Fibroblast of mammary gland (primary cell): Measurements from ENCODE around the gene LRRC45.
A peak's percentile ranks its signal among the peaks of the same experiment; 100 is the strongest.

Experiments used
- DNase-seq: peaks from one replicate; pipeline ENCODE4 v3.0.0-alpha.2; 2010; ENCODE audit warnings: low read depth
- H3K4me3 ChIP-seq: 2 replicates; pipeline ENCODE4 v1.5.1; 2011; ENCODE audit warnings: low read depth, mild to moderate bottlenecking, low read length, moderate library complexity; ENCODE audit not compliant: control insufficient read depth
- CTCF ChIP-seq: conservative IDR thresholded peaks from 2 replicates; pipeline ENCODE4 v1.5.1; 2011; ENCODE audit warnings: low read depth, low read length, inconsistent platforms; ENCODE audit not compliant: control insufficient read depth, insufficient read depth

The LRRC45 gene

DNA sequence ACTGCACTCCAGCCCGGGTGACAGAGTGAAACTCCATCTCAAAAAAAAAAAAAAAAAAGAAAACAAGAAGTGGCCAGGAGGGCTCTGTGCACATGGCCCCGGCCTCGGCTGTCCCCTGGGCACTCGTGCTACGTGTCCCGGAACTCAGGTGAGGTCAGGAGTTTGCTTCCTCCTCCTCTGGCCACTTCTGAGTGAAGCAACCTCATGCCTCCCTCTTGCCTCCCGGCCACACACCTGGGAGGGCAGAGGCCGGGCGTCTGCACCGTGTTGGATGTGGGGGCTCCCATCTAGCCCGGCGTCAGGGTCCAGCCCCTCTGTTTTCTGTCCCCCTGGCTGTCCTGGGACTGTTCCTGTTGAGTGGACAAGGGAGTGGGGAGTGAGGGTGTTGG, 23.5 kb upstream of the LRRC45 start:
- no peak for TF ChIP-seq CTCF
- H3K4me3 ChIP-seq = no peak overlapping the region
- DNase-seq = no peak

DNA sequence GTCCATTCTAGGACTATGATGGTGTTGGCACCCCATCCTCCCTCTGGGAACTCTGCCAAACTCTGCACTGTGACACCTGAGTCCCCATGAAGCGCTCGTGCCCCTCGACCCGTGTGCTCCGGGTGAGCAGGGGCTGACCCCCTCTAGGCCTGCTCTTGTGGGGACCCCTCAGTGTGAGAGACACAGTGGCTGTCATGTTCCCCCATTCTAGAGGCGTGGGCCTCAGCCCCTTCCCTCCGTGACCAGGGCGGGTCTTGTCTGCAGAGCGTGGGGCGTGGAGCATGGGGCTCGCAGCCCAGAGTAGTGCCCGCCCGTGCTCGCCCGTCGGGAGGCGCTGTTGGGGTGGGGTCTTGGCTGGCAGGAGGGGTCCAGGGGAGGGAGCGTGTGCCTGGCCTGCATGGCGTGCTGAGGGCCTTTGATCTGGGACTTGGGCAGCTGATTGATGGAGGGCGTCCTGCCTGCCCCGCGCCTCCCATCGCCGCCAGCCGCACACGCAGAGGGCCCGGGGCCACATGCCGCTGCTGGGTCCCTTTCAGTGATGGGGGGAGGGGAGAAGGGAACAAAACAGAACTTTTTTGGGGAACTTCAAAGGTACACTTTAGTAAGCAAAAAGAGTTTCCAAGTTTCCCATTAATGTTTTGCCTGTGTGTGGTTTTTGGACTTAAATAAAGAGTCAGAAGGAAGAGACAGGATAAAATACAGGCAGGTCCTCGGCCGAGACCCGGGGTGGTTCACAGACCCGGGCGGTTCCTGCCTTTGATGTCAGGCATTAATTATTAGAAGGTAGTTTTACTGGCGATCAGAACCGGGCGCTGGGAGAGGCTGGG, 22.9 kb upstream of the LRRC45 start:
- no peak overlapping the region for H3K4me3 ChIP-seq
- no peak for DNase-seq
- no peak for TF ChIP-seq CTCF

DNA sequence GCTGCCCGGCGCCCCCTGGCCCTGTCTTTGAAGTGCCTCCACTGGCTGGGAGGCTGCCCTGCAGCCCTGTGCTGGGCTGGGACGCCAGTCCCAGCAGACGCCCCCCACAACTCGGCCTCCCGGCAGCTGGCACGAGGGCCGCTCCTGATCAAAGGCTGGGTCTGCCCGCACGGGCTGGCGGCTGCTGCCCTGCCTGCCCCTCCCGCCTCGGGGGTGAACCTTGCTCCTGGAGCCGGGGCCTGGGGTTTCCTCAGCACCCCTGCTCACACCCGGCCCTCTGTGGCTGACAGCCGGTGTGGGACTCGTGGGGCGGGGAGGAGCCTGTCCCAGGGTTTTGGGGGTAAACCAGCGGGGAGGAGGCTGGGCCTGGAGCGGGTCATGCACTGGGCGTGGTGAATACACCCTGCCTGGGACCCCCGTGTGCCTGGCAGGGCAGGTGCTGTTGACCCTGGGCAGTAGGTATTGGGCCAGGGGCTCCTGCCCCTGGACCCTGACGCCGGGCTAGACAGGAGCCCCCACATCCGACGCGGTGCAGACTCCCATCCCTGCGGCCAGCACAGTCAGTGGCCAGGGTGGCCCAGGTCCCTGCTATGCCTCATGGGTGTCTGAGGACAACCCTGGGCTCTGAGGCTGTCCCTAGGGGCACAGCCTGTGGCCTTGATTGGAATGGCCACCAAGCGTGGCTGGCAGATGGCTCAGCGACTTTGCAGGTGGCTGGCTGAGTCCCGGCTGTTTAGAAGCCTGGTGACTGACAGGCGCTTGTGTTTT, 22.1 kb upstream of the LRRC45 start:
- TF ChIP-seq CTCF = no peak
- no peak for DNase-seq
- no peak overlapping the region for H3K4me3 ChIP-seq

DNA sequence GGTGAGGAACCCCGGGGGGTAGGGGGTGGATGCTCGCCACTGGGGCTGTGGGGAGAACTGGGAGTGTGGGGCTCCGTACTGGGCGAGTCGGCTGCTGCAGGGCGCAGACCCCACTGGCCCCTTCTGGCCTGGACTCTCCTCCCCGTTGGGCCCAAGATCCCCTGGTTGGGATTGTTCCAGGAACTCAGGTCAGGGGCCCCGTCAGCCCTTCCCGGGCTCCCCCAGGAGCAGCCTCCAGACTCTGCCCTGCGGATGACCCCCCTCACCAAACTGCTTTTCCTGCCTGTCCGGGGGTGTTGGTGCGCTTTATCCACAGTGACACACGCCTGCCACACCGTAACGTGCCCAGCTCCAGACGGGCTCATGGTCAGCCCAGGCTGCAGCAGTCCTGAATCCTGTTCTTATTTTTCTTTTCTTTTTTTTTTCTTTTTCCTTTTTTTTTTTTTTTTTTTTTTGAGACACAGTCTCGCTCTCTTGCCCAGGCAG, 21.5 kb upstream of the LRRC45 start:
- H3K4me3 ChIP-seq = no peak overlapping the region
- no peak for TF ChIP-seq CTCF
- DNase-seq = no peak

GRCh38 chr17:82003411-82004381, 19.4 kb upstream of the LRRC45 start:
- no peak overlapping the region for H3K4me3 ChIP-seq
- DNase-seq = peak; percentile 96
- no peak for TF ChIP-seq CTCF
